Skeletal muscle cell (primary cell): ENCODE results near the gene ERN2.

Experiments used
- DNase-seq: peaks from one replicate; pipeline ENCODE4 v3.0.0-alpha.2; 2010; ENCODE audit warnings: low read depth
- H3K4me3 ChIP-seq: 2 replicates; pipeline ENCODE4 v1.5.1; 2011; ENCODE audit warnings: low read depth, mild to moderate bottlenecking, control low read depth, low read length, moderate library complexity

ERN2 gene

GRCh38 chr16:23651943-23652468 lies 61.0 kb downstream of the ERN2 start:
- no peak overlapping the region for H3K4me3 ChIP-seq
- no peak for DNase-seq

GRCh38 chr16:23650674-23651416 lies 62.2 kb downstream of the ERN2 start:
- H3K4me3 ChIP-seq, result no peak overlapping the region
- no peak for DNase-seq

GRCh38 chr16:23642246-23642774 lies 70.7 kb downstream of the ERN2 start:
- DNase-seq, result no peak
- peak overlapping the region; percentile 100 for H3K4me3 ChIP-seq

GRCh38 chr16:23640931-23641765 lies 71.9 kb downstream of the ERN2 start, which contains the start of the genes DCTN5 and PALB2:
TSS of gene DCTN5 (plus strand) at chr16:23641466. CDS start at chr16:23641543, 77 bp downstream.
TSS of gene PALB2 (minus strand) at chr16:23641310. CDS start at chr16:23641157, 153 bp downstream.
- peak; percentile 70 for DNase-seq
- H3K4me3 ChIP-seq, result peak within 1 kb of the TSS; percentile 100

- peak overlapping the region; percentile 100 for H3K4me3 ChIP-seq
- DNase-seq, result no peak
Observed at GRCh38 chr16:23640615-23640930, 72.4 kb downstream of the ERN2 start.
